Measurements from ENCODE around the gene PKMYT1. TPM values are rescaled to one million over a fixed set of nuclear protein-coding genes. Genes with fewer than 3 reads are reported as not detected.

PKMYT1 gene
- total RNA-seq, 6 experiments from 2014 or later, result 0.68 to 6.5 (median 1.7) TPM

DNA sequence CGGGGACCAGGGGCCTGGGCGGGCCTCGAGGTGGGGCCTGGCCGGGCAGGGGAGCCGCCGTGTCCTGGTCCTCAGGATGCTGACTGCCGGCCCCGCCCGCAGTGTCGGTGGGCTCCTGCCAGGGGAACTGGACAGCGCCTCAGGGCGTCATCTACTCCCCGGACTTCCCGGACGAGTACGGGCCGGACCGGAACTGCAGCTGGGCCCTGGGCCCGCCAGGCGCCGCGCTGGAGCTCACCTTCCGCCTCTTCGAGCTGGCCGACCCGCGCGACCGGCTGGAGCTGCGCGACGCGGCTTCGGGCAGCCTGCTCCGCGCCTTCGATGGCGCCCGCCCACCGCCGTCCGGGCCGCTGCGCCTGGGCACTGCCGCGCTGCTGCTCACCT, 13.4 kb downstream of the PKMYT1 start:
- no peak overlapping the region for H3K27ac ChIP-seq
- peak in 1 of 3 donors; percentile 56 for DNase-seq
- intact Hi-C loops (cut with DNase I), result no loop called here
- H3K4me1 ChIP-seq, result peaks cover 0 to 18% (median 5%) of the 10 kb centered on the region in 4 donors
- H3K36me3 ChIP-seq, result no peaks in the 10 kb centered on the region
- ATAC-seq, result no peak
- H3K4me3 ChIP-seq, result no peak overlapping the region
- WGBS (ENCODE audit: insufficient coverage, low coverage, low lambda C conversion rate, missing lambda C conversion rate), result no CpG with 5 or more reads among the region's 46 CpGs
- TF ChIP-seq, protein P1, sequence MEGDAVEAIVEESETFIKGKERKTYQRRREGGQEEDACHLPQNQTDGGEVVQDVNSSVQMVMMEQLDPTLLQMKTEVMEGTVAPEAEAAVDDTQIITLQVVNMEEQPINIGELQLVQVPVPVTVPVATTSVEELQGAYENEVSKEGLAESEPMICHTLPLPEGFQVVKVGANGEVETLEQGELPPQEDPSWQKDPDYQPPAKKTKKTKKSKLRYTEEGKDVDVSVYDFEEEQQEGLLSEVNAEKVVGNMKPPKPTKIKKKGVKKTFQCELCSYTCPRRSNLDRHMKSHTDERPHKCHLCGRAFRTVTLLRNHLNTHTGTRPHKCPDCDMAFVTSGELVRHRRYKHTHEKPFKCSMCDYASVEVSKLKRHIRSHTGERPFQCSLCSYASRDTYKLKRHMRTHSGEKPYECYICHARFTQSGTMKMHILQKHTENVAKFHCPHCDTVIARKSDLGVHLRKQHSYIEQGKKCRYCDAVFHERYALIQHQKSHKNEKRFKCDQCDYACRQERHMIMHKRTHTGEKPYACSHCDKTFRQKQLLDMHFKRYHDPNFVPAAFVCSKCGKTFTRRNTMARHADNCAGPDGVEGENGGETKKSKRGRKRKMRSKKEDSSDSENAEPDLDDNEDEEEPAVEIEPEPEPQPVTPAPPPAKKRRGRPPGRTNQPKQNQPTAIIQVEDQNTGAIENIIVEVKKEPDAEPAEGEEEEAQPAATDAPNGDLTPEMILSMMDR (IDR thresholded peaks at IDR 0.05), result no peak
- no peak for TF ChIP-seq POLR2A (IDR thresholded peaks at IDR 0.05)
- H3K27me3 ChIP-seq, result peaks cover 7 to 26% of the 10 kb centered on the region in 2 donors
- H3K9me3 ChIP-seq, result no peaks in the 10 kb centered on the region

- peak in 1 of 3 donors; percentile 43 for DNase-seq
- H3K27me3 ChIP-seq, result peaks cover 7 to 26% of the 10 kb centered on the region in 2 donors
These were observed 14.0 kb downstream of the PKMYT1 start for GRCh38 chr16:2966043-2966807.

DNA sequence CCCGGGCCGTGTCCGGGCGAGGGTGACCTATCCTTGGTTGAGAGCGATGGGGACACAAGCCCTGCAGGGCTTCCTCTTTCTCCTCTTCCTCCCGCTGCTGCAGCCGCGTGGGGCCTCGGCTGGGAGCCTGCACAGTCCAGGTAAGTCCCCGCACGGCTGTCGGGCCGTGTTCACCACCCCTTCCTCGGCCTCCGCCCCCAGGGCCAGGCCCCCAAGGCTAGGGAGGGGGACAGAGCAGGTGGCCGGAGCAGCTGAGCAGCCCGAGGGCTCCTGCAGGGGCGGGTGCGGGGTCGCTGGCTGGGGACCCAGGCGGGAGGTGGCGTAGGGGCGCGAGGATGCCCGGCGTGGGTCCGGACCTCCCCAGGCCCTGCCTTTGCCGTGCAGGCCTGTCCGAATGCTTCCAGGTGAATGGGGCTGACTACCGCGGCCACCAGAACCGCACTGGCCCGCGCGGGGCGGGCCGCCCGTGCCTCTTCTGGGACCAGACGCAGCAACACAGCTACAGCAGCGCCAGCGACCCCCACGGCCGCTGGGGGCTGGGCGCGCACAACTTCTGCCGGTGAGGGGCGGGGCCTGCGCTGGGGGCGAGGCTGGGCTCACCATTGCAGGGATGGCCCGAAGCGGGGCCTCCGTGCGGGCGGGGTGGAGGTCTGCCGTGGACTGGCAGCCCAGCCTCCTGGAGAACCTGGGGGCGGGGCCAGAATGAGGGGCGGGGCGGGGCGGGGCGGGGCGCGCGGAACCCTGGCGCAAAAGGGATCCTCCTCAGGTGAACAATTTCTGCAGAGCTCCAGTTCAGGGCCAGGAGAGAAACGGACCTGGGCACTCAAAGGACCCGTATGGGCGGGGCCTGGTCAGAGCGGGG, 15.5 kb downstream of the PKMYT1 start:
- DNase-seq, result peak in 2 of 3 donors; percentile 46 to 57
- Histone ChIP-seq H3K27me3 (peaks cover 7 to 26% of the 10 kb centered on the region in 2 donors), H3K36me3 (no peaks in the 10 kb centered on the region), H3K4me1 (peaks cover 0 to 14% (median 5%) of the 10 kb centered on the region in 4 donors), H3K9me3 (no peaks in the 10 kb centered on the region), H3K4me3 (no peak overlapping the region), H3K27ac (no peak overlapping the region)
- ATAC-seq, result no peak
- TF ChIP-seq, protein P1 (IDR thresholded peaks at IDR 0.05), result no peak
- TF ChIP-seq POLR2A (IDR thresholded peaks at IDR 0.05), result no peak
- intact Hi-C loops (cut with DNase I), result no loop called here
- WGBS (ENCODE audit: insufficient coverage, low coverage, low lambda C conversion rate, missing lambda C conversion rate), result 0% methylated on average over 5 of the region's 68 CpGs

More at GRCh38 chr16:2966043-2966807, 14.0 kb downstream of the PKMYT1 start:
- no peak overlapping the region for H3K4me3 ChIP-seq
- H3K9me3 ChIP-seq, result no peaks in the 10 kb centered on the region
- H3K27ac ChIP-seq, result no peak overlapping the region
- no CpG with 5 or more reads among the region's 39 CpGs for WGBS (ENCODE audit: insufficient coverage, low coverage, low lambda C conversion rate, missing lambda C conversion rate)
- TF ChIP-seq, protein P1 (IDR thresholded peaks at IDR 0.05), result no peak
- no peak for TF ChIP-seq POLR2A (IDR thresholded peaks at IDR 0.05)
- no peaks in the 10 kb centered on the region for H3K36me3 ChIP-seq
- peaks cover 0 to 18% (median 5%) of the 10 kb centered on the region in 4 donors for H3K4me1 ChIP-seq
- intact Hi-C loops (cut with DNase I), result no loop called here
- ATAC-seq, result no peak

- peaks cover 7 to 26% of the 10 kb centered on the region in 2 donors for H3K27me3 ChIP-seq
- H3K27ac ChIP-seq, result no peak within 1 kb of the TSS
- H3K4me3 ChIP-seq, result no peak within 1 kb of the TSS
- H3K9me3 ChIP-seq, result no peaks in the 10 kb centered on the region
- TF ChIP-seq POLR2A (IDR thresholded peaks at IDR 0.05), result no peak
- TF ChIP-seq, protein P1 (IDR thresholded peaks at IDR 0.05), result no peak
- peaks cover 0 to 11% (median 5%) of the 10 kb centered on the region in 4 donors for H3K4me1 ChIP-seq
- intact Hi-C loops (cut with DNase I), result no loop called here
- no peaks in the 10 kb centered on the region for H3K36me3 ChIP-seq
- ATAC-seq (no peak), DNase-seq (peak in 1 of 3 donors; percentile 54)
- WGBS (ENCODE audit: insufficient coverage, low coverage, low lambda C conversion rate, missing lambda C conversion rate), result 3% methylated on average over 10 of the region's 60 CpGs
These were observed 16.3 kb downstream of the PKMYT1 start, which contains the start of gene KREMEN2 for GRCh38 chr16:2963723-2964474. TSS of gene KREMEN2 (plus strand) at chr16:2964275. CDS start at chr16:2964521, 246 bp downstream.

Measured in right lobe of liver (tissue), 6 donors.